ENCODE results near the gene TTLL5.

- no peak for TF ChIP-seq CTCF (IDR thresholded peaks at IDR 0.05)
- no peak for TF ChIP-seq POLR2A (IDR thresholded peaks at IDR 0.05)
- no peak for TF ChIP-seq POLR2AphosphoS5 (IDR thresholded peaks at IDR 0.05)
Observed at GRCh38 chr14:75847584-75847983, 186.5 kb downstream of the TTLL5 start.
